ENCODE data around the gene TNFRSF18.
A peak's percentile ranks its signal among the peaks of the same experiment; 100 is the strongest.

The TNFRSF18 gene

DNA sequence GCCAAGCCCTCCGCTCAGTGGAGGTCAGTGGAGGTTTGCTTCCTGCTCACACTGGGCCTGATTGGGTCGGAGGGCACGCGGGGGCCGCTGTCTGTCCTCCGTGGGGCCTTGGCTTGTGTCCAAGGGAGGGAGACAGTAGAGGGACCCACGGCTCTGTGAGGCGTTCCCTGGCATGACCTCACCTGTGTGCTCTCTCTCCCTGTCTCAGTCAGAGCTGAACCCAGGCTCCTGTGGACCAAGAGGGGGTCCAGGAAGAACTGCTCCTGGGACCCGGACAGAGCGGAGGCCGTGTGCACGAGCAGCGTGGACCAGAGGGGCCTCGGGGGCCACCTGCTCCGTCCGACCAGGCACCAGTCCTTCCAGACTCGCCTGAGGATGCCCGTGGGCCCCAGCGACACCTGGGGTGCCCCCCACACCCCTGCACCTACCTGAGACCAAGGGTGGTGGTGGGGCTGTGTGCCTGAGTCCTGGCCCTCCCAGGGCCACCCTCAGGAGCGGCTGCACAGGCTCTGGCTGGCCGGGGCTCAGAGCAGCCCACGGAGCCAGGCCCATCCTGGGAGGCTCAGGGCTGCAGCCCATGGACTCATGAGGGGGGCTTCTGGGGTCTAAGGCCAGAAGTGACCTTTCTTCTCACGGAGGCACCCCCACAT is 46.0 kb downstream of the TNFRSF18 start:
- no peak overlapping the region for H3K4me3 ChIP-seq (replicated peaks; ENCODE audit: low read depth, low read length)
- TF ChIP-seq CTCF (IDR thresholded peaks at IDR 0.05; ENCODE audit: low read depth, low read length, missing control alignments), result no peak
- no peak for DNase-seq (ENCODE audit: extremely low read depth, low read depth)

DNA sequence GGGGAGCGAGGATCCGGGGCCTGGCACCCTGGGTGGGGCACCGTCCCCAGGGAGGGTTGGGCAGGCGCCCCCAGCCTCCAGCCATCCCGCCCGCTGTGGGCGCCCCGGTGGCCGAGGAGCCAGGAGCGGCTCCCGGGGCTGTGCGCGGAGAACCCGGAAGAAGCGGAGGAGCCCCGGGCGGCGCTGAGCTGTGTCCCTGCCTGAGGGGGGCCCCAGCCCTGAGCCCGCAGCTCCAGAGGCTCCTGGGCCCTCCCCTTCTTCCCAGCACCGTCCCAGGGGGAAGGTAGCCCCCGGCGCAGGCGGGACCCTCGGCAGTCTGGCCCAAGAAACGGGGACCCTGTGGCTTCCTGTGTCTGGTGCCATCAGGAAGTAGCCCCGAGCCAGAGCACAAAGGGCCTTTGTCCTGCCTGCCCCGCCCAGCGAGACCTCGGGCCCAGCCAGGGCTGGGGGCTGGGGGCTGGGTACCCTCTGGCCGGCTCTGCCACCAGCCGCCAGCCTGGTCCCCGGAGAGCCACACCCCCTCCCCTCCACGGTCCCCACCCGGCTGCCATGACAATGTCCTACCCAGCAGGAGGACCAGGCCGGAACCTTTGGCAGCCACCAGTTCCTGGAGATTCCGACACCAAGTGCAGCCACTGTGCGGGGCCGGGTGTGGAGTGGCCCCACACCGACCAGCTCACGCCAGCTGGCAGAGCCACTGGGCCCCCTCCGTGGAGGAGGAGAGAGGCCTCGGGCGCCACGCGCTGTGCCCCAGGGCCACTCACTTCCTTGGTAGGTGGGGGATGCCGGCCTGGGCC is 48.3 kb downstream of the TNFRSF18 start:
- no peak for TF ChIP-seq CTCF (IDR thresholded peaks at IDR 0.05; ENCODE audit: low read depth, low read length, missing control alignments)
- no peak for DNase-seq (ENCODE audit: extremely low read depth, low read depth)
- peak overlapping the region; percentile 41 for H3K4me3 ChIP-seq (replicated peaks; ENCODE audit: low read depth, low read length)

DNA sequence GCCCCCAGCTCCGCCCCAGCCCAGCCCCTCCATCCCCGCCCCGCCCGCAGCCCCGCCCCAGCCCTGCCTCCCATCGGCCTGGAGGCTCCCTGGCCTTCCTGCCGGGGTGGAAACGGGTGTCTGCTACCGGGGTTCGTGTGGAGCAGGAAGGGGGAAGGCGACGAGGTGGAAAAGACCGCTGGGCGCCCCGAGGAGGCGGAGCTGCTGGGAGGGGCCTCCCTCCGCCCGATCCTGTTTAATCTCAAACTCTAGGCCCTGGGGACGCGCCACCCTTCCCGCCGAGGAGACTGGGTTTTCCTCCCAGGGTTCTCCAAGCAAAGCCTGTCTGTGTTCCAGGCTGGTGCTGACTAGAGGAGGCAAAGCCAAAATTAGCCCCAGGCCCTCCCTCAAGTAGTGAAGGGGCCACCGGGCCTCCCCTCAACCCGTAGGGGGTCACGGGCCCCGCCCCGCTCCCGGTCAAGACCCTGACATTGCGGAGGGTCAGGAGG is 48.9 kb downstream of the TNFRSF18 start:
- DNase-seq (ENCODE audit: extremely low read depth, low read depth), result peak; percentile 44
- peak overlapping the region; percentile 41 for H3K4me3 ChIP-seq (replicated peaks; ENCODE audit: low read depth, low read length)
- no peak for TF ChIP-seq CTCF (IDR thresholded peaks at IDR 0.05; ENCODE audit: low read depth, low read length, missing control alignments)

DNA sequence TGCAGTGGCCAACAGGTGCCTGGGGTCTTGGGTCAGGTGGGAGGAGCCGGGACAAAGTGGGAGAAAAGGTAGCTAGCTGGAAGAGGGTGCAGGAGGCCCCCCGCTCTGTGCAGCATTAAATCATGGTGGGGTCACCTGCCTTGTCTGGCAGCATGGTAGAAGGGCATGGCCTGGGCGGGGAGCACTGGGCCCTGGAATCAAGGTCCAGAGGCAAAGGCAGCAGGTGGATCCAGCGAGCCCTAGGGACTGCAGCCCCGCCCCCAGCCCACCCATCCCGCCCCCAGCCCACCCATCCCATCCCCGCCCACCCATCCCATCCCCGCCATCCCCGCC is 49.4 kb downstream of the TNFRSF18 start:
- DNase-seq (ENCODE audit: extremely low read depth, low read depth), result no peak
- TF ChIP-seq CTCF (IDR thresholded peaks at IDR 0.05; ENCODE audit: low read depth, low read length, missing control alignments), result no peak
- no peak overlapping the region for H3K4me3 ChIP-seq (replicated peaks; ENCODE audit: low read depth, low read length)

DNA sequence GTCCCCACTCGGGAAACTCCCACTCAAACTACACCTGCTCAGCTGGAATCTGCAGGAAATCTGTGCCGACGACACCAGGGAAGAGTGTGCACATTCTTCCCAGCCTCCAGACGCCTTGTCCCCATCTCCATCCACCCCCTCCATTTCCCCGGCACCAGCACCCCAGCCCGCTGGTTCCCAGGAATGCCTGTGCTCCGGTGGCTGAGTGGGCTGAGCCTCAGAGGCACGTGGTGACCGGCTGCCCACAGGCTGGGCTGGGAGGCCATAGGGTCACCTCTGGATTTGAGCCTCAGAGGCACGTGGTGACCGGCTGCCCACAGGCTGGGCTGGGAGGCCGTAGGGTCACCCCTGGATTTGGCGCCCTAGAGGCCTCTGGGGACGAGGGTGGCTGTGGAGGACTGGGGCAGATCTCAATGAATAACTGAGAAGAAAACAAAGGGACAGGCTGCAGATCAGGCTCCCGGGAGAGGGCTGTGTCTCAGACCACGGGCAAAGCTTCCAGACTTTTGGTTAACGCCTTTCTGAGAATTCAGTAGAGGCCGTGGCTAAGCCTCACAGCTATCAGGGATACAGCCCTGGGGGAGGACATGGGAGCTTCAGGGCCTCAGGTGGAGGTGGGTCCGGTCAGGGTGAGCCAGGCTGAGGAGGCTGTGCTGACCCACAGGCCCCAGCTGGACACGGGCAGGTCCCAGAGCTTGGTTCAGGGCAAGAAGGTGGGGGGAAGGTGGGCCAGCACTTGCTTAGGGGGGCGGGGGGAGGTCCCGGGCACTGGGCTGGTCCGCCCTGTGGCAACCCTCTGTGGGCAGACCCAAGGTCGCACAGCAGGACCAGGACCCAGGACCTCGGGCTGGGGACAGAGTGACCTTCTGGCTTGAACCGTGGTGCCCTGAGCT is 50.0 kb downstream of the TNFRSF18 start:
- H3K4me3 ChIP-seq (replicated peaks; ENCODE audit: low read depth, low read length), result no peak overlapping the region
- no peak for DNase-seq (ENCODE audit: extremely low read depth, low read depth)
- TF ChIP-seq CTCF (IDR thresholded peaks at IDR 0.05; ENCODE audit: low read depth, low read length, missing control alignments), result no peak

DNA sequence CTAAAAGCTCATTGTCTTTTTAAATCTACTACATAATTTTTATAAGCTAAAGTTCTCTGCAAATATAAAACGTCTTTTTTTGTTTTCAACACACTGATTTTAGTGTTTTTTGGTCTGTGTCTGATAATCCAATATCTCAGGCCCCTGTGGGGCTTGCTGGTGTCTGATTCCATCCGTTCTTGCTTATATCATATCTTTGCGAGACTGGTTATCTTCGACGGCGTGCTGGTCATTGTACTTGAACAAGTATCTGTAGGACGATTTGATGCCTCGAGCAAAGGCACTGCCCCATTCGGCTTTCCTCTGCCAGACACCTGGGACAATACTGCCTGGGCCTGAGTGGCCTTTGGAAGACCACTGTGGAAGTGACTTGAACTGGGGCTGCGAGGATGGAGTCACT is 51.1 kb downstream of the TNFRSF18 start:
- TF ChIP-seq CTCF (IDR thresholded peaks at IDR 0.05; ENCODE audit: low read depth, low read length, missing control alignments), result no peak
- DNase-seq (ENCODE audit: extremely low read depth, low read depth), result no peak
- H3K4me3 ChIP-seq (replicated peaks; ENCODE audit: low read depth, low read length), result no peak overlapping the region

Data from HFF-Myc (cell line).